ENCODE data around the gene MYL5.

DNA sequence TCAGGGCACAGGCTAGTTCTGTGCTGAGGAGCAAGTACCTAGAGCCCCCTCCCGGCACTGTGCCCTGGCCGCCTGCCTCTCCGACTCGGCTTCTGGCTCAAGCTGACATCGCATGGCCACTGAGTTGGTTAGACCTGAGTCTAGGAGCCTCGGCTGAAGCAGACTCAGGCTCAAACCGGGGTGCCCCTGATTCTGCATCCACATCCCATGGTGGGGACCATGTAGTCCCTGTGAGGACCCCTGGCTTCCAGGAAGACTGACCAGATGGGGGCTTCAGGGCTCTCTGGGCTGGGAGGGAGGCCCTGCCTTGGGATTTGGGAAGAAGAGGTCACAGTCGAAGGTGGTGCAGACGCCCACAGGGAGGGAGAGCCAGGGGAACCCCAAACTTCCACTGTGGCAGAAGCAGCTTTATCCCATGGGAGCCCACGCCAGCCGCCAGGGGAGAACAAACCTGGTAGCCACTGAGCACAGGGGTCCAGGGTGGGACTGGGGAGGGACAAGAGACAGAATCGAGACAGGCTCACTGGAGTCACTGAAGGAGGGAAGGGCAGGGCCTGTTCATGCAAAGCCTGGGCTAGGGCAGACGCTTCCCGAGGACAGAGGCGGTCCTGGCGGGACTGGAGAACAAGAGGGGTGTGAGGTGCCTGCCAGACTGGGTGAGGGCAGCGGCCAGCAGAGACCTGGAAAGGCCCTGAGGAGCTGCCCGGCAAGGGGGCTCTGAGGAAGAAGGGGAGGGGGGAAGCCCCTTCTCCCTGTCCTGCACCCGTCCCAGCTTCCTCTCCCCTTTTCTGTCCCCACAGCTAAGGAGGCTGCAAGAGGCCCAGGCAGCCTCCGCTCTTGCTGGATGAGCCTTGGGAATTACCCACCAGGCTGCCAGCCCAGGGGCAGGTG lies 47.9 kb upstream of the MYL5 start:
- TF ChIP-seq, protein P1, sequence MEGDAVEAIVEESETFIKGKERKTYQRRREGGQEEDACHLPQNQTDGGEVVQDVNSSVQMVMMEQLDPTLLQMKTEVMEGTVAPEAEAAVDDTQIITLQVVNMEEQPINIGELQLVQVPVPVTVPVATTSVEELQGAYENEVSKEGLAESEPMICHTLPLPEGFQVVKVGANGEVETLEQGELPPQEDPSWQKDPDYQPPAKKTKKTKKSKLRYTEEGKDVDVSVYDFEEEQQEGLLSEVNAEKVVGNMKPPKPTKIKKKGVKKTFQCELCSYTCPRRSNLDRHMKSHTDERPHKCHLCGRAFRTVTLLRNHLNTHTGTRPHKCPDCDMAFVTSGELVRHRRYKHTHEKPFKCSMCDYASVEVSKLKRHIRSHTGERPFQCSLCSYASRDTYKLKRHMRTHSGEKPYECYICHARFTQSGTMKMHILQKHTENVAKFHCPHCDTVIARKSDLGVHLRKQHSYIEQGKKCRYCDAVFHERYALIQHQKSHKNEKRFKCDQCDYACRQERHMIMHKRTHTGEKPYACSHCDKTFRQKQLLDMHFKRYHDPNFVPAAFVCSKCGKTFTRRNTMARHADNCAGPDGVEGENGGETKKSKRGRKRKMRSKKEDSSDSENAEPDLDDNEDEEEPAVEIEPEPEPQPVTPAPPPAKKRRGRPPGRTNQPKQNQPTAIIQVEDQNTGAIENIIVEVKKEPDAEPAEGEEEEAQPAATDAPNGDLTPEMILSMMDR (conservative IDR thresholded peaks at IDR 0.05): no peak
- no peak for TF ChIP-seq EZH2 (IDR thresholded peaks at IDR 0.05; ENCODE audit: low read depth)

Data from PC-9 (cell line).